Measurements from ENCODE around the gene ACP7. TPM values are rescaled to one million over a fixed set of nuclear protein-coding genes. Genes with fewer than 3 reads are reported as not detected.
A peak's percentile ranks its signal among the peaks of the same experiment; 100 is the strongest.

Gene ACP7
- total and polyA plus RNA-seq, 9 of the 15 experiments (the other 6 are each of a cell fraction or from before 2014, with no cell fraction given), result not detected

DNA sequence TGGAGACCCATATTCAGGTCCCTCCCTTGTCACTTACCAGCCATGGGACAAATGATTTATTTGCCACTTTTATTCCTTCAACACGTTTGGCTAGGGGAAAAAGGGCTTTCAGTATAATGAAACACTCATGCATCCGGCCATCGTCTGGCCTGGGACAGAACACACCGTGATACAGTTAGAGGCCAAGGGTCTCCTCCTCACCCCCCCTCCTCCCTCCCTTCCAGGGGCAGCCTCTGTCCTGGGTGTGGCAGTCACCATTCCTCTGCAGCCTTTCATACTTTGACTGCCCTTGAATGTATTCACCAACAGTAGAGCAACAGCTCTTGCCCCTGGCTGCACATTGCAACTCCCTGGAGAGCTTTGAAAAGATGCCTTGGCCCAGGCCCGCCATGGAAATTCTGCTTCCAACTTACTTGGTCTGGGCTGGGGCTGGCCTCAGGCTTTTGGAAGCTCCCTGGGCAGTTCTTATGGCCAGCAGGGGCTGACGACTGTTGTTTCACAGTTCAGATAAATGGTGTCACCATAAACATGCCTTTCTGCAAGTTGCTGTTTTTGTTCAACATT lies 44.4 kb downstream of the ACP7 start:
- H3K4me3 ChIP-seq, result no peak overlapping the region
- no peaks in the 10 kb centered on the region for H3K9me3 ChIP-seq (replicated peaks; ENCODE audit: control insufficient read depth, insufficient read depth, low read depth, low read length)
- H3K27ac ChIP-seq (ENCODE audit: extremely low read depth, low read depth, low read length), result no peak overlapping the region
- peaks cover 48% of the 10 kb centered on the region for H4K20me1 ChIP-seq (replicated peaks; ENCODE audit: control insufficient read depth, insufficient read depth, low read length)
- CTCF ChIA-PET (ENCODE audit: low intra/inter-chr PET ratio), result no interaction called here
- BruUV-seq (replicated peaks), result no TSS peak
- H3K9me1 ChIP-seq (ENCODE audit: control insufficient read depth, insufficient read depth, low read length), result peaks cover 14% of the 10 kb centered on the region
- H3K4me1 ChIP-seq (replicated peaks in 1 of 2; ENCODE audit: control insufficient read depth in 2 of 2, insufficient read depth in 2 of 2, low read length in 2 of 2), result peaks cover 17 to 55% of the 10 kb centered on the region in 2 experiments
- H3K27me3 ChIP-seq (ENCODE audit: control insufficient read depth in 2 of 2, insufficient read depth in 2 of 2, low read length in 2 of 2), result no peaks in the 10 kb centered on the region
- no peak overlapping the region for H2AFZ ChIP-seq (ENCODE audit: low read depth, low read length)
- POLR2A ChIA-PET, result interaction anchor here (0.5 to 1.4 kb wide), 6 partner anchors 10 to 724 kb away, joined by 3 to 5 read pairs (median 4); partner anchors contain the start of genes MED29 and PAF1
- in situ Hi-C loops (cut with MboI) (no loop called here), intact Hi-C loops (cut with micrococcal nuclease) (no loop called here)
- FAIRE-seq (no peak), ATAC-seq (no peak), DNase-seq (ENCODE audit: extremely low read depth in 1 of 4, low spot score in 3 of 4) (peak in 1 of 4 experiments; percentile 4)
- peaks cover 72% of the 10 kb centered on the region for H3K79me2 ChIP-seq (ENCODE audit: control insufficient read depth, insufficient read depth, low read length)
- H3K9ac ChIP-seq (ENCODE audit: insufficient read depth in 1 of 2, low read depth in 2 of 2, low read length in 2 of 2), result peak overlapping the region in 1 of 2 experiments; percentile 50; a peak in 1 of 4 replicates
- no peak overlapping the region for H3K4me2 ChIP-seq (ENCODE audit: insufficient read depth, low read length)
- no peak for TF ChIP-seq RBBP5 (IDR thresholded peaks at IDR 0.05; ENCODE audit: borderline replicate concordance, insufficient read depth, low read length, poor library complexity, severe bottlenecking)
- TF ChIP-seq HNRNPUL1 (IDR thresholded peaks at IDR 0.05; ENCODE audit: low read length), result no peak
- TF ChIP-seq ZNF175 (CRISPR knock-in tag; IDR thresholded peaks at IDR 0.05; ENCODE audit: low read depth), result no peak
- no peak for TF ChIP-seq E2F3 (CRISPR knock-in tag; IDR thresholded peaks at IDR 0.05)
- TF ChIP-seq HDAC1 (IDR thresholded peaks at IDR 0.05), result no peak
- TF ChIP-seq, protein P1, sequence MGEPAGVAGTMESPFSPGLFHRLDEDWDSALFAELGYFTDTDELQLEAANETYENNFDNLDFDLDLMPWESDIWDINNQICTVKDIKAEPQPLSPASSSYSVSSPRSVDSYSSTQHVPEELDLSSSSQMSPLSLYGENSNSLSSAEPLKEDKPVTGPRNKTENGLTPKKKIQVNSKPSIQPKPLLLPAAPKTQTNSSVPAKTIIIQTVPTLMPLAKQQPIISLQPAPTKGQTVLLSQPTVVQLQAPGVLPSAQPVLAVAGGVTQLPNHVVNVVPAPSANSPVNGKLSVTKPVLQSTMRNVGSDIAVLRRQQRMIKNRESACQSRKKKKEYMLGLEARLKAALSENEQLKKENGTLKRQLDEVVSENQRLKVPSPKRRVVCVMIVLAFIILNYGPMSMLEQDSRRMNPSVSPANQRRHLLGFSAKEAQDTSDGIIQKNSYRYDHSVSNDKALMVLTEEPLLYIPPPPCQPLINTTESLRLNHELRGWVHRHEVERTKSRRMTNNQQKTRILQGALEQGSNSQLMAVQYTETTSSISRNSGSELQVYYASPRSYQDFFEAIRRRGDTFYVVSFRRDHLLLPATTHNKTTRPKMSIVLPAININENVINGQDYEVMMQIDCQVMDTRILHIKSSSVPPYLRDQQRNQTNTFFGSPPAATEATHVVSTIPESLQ (CRISPR knock-in tag; IDR thresholded peaks at IDR 0.05), result no peak
- no peak for TF ChIP-seq BRF1 (IDR thresholded peaks at IDR 0.05; ENCODE audit: borderline replicate concordance, extremely low read depth, insufficient read length)
- TF ChIP-seq, protein P2, sequence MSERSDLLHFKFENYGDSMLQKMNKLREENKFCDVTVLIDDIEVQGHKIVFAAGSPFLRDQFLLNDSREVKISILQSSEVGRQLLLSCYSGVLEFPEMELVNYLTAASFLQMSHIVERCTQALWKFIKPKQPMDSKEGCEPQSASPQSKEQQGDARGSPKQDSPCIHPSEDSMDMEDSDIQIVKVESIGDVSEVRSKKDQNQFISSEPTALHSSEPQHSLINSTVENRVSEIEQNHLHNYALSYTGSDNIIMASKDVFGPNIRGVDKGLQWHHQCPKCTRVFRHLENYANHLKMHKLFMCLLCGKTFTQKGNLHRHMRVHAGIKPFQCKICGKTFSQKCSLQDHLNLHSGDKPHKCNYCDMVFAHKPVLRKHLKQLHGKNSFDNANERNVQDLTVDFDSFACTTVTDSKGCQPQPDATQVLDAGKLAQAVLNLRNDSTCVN (CRISPR knock-in tag; IDR thresholded peaks at IDR 0.05), result no peak
- TF ChIP-seq, protein P3, sequence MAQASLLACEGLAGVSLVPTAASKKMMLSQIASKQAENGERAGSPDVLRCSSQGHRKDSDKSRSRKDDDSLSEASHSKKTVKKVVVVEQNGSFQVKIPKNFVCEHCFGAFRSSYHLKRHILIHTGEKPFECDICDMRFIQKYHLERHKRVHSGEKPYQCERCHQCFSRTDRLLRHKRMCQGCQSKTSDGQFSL (CRISPR knock-in tag; IDR thresholded peaks at IDR 0.05), result no peak
- TF ChIP-seq, protein P3 (tag; IDR thresholded peaks at IDR 0.05), result no peak
- no peak for TF ChIP-seq ZKSCAN1 (IDR thresholded peaks at IDR 0.05; ENCODE audit: low read depth, low read length)
- peaks cover 3% of the 10 kb centered on the region; the same call in 1 of the 3 replicates for H3K36me3 ChIP-seq (ENCODE audit: control insufficient read depth, insufficient read depth, low read length)
- 59% methylated on average over 6 of the region's 6 CpGs for WGBS (ENCODE audit: insufficient coverage, low coverage, missing lambda C conversion rate)

Data from K562 (cell line).